ENCODE data around the gene OR10A3. TPM values are rescaled to one million over a fixed set of nuclear protein-coding genes. Genes with fewer than 3 reads are reported as not detected.

OR10A3 gene
- total and polyA plus RNA-seq, 2 of the 8 experiments (the other 6 are each of a cell fraction or from before 2014, with no cell fraction given) = not detected

GRCh38 chr11:7906481-7906880 is 35.0 kb downstream of the OR10A3 start:
- no peak overlapping the region for H2BK15ac ChIP-seq (ENCODE audit: low read length)
- 33% methylated on average over 4 of the region's 4 CpGs; no CpG with 5 or more reads in 1 of the 2 experiments for WGBS, 2 experiments (ENCODE audit: extremely low coverage in 1 of 2, insufficient coverage in 1 of 2, insufficient read length in 1 of 2, insufficient replicate concordance in 2 of 2, low coverage in 1 of 2, low lambda C conversion rate in 2 of 2, missing lambda C conversion rate in 1 of 2)
- no peaks in the 10 kb centered on the region for H3K23me2 ChIP-seq (ENCODE audit: low read depth, low read length)
- FAIRE-seq (no peak), DNase-seq (ENCODE audit: low read depth in 1 of 2, low spot score in 2 of 2) (no peak)
- H4K5ac ChIP-seq (ENCODE audit: insufficient read length, low read depth, low read length) = peak overlapping the region; percentile 62
- H2BK120ac ChIP-seq (replicated peaks; ENCODE audit: low read depth, low read length) = no peak overlapping the region
- H3K4me1 ChIP-seq (replicated peaks in 1 of 4; ENCODE audit: control insufficient read depth in 3 of 4, insufficient read depth in 4 of 4, low read length in 3 of 4) = peaks cover 6 to 21% (median 16%) of the 10 kb centered on the region in 4 experiments
- no peak overlapping the region for H4K8ac ChIP-seq (ENCODE audit: extremely low read depth, insufficient read depth, low read length)
- no peak overlapping the region; a peak in 1 of 7 replicates for H3K9ac ChIP-seq (replicated peaks in 1 of 4; ENCODE audit: extremely low read depth in 1 of 4, low read depth in 3 of 4, low read length in 3 of 4)
- no peaks in the 10 kb centered on the region for H3K36me3 ChIP-seq (ENCODE audit: control insufficient read depth in 2 of 4, insufficient read depth in 4 of 4, low read length in 3 of 4)
- no peaks in the 10 kb centered on the region for H3K27me3 ChIP-seq (replicated peaks in 1 of 4; ENCODE audit: control insufficient read depth in 3 of 4, extremely low read depth in 1 of 4, insufficient read depth in 3 of 4, low read length in 3 of 4)
- H4K20me1 ChIP-seq (replicated peaks in 1 of 2; ENCODE audit: control insufficient read depth in 1 of 2, insufficient read depth in 2 of 2, low read length in 2 of 2) = no peaks in the 10 kb centered on the region
- no peaks in the 10 kb centered on the region for H3K79me2 ChIP-seq (ENCODE audit: control insufficient read depth in 1 of 2, insufficient read depth in 2 of 2, low read length in 2 of 2)
- no peak overlapping the region for H2AFZ ChIP-seq (ENCODE audit: low read length)
- no peak for TF ChIP-seq RNF2 (IDR thresholded peaks at IDR 0.05; ENCODE audit: borderline replicate concordance, low read depth, low read length, missing control alignments, poor library complexity, severe bottlenecking)
- TF ChIP-seq SP2 (IDR thresholded peaks at IDR 0.05; ENCODE audit: low read length) = no peak
- TF ChIP-seq ASH2L (IDR thresholded peaks at IDR 0.05; ENCODE audit: low read length) = peak; percentile 37
- no peak for TF ChIP-seq JUN (IDR thresholded peaks at IDR 0.05; ENCODE audit: low read depth, low read length)
- TF ChIP-seq MAFK (IDR thresholded peaks at IDR 0.05; ENCODE audit: low read depth, low read length) = no peak
- TF ChIP-seq TCF12 (IDR thresholded peaks at IDR 0.05; ENCODE audit: low read depth, low read length) = no peak
- H3K23ac ChIP-seq (ENCODE audit: insufficient read length) = no peak overlapping the region
- H2BK12ac ChIP-seq (ENCODE audit: low read depth, low read length) = no peak overlapping the region; the same call in 1 of the 2 replicates
- no peak overlapping the region for H4K91ac ChIP-seq (replicated peaks; ENCODE audit: insufficient read length, low read length)
- no peak overlapping the region for H3K18ac ChIP-seq (ENCODE audit: extremely low read depth, low read length)
- H3K9me3 ChIP-seq (ENCODE audit: insufficient read depth in 2 of 2, low read depth in 1 of 2, low read length in 1 of 2) = no peaks in the 10 kb centered on the region
- H3K4ac ChIP-seq (replicated peaks; ENCODE audit: insufficient read length, low read depth, low read length) = no peak overlapping the region
- no peak overlapping the region; a peak in 1 of 8 replicates for H3K4me3 ChIP-seq (ENCODE audit: extremely low read depth in 1 of 4, insufficient read depth in 2 of 4, low read depth in 3 of 4, low read length in 4 of 4)
- no peak overlapping the region for H3K27ac ChIP-seq (ENCODE audit: low read depth, low read length)
- H2BK20ac ChIP-seq (ENCODE audit: low read length) = no peak overlapping the region
- ChIA-PET POLR2A (ENCODE audit: partially characterized antibody) (interaction anchor here (1.1 to 5.5 kb wide), 9 partner anchors 11 to 112 kb away, joined by 3 to 58 read pairs (median 9); partner anchors contain the start of gene EIF3F), CTCF (ENCODE audit: partially characterized antibody) (interaction anchor here (0.6 to 7.3 kb wide), 9 partner anchors 14 to 1527 kb away, joined by 3 to 127 read pairs (median 12); partner anchors contain the start of gene EIF3F)
- no peak overlapping the region for H2AK5ac ChIP-seq (ENCODE audit: low read depth, low read length)
- peak overlapping the region; percentile 6 for H3K56ac ChIP-seq (replicated peaks; ENCODE audit: insufficient read length, low read depth, low read length)
- H3K79me1 ChIP-seq (ENCODE audit: low read depth, low read length) = no peaks in the 10 kb centered on the region
- no peak overlapping the region for H3K14ac ChIP-seq (ENCODE audit: insufficient read length)
- peak overlapping the region in 1 of 2 experiments; percentile 84; a peak in 1 of 4 replicates for H3K4me2 ChIP-seq (ENCODE audit: insufficient read depth in 1 of 2, low read depth in 2 of 2, low read length in 2 of 2)
- H2BK5ac ChIP-seq (ENCODE audit: low read depth, low read length) = 0 out of 2 replicates have a peak overlapping the region, but pooled peaks have one; percentile 28

Data from H1 (cell line).